RCC 7860 (cell line): ENCODE data around the gene RPS6KA2.

Experiments
- DNase-seq: peaks from one replicate; pipeline ENCODE4 v3.0.0-alpha.2; 2015; ENCODE audit warnings: low spot score
- FAIRE-seq: peaks from 2 replicates; lab custom pipeline; 2012; peaks lifted over from hg19 to GRCh38; lab: Jason Lieb, UNC

Gene RPS6KA2

GRCh38 chr6:166617359-166617758, 9.7 kb downstream of the RPS6KA2 start:
- DNase-seq (no peak), FAIRE-seq (no peak)

GRCh38 chr6:166616261-166617238, 10.5 kb downstream of the RPS6KA2 start:
- DNase-seq: no peak
- FAIRE-seq: no peak

- no peak for FAIRE-seq
Measured at GRCh38 chr6:166615059-166615770, 11.8 kb downstream of the RPS6KA2 start.

GRCh38 chr6:166614589-166614988, 12.5 kb downstream of the RPS6KA2 start:
- DNase-seq (no peak), FAIRE-seq (no peak)

More at GRCh38 chr6:166615059-166615770, 11.8 kb downstream of the RPS6KA2 start:
- no peak for DNase-seq

GRCh38 chr6:166614171-166614583, 12.9 kb downstream of the RPS6KA2 start:
- DNase-seq: no peak
- FAIRE-seq: no peak

- FAIRE-seq: no peak
Measured at GRCh38 chr6:166613027-166613426, 14.0 kb downstream of the RPS6KA2 start.

GRCh38 chr6:166612471-166612881, 14.6 kb downstream of the RPS6KA2 start:
- no peak for DNase-seq
- no peak for FAIRE-seq

More at GRCh38 chr6:166613027-166613426, 14.0 kb downstream of the RPS6KA2 start:
- no peak for DNase-seq

- no peak for DNase-seq
- FAIRE-seq: no peak
Measured at GRCh38 chr6:166611631-166612030, 15.4 kb downstream of the RPS6KA2 start.

GRCh38 chr6:166610069-166610468, 17.0 kb downstream of the RPS6KA2 start:
- DNase-seq (no peak), FAIRE-seq (no peak)

- no peak for FAIRE-seq
- no peak for DNase-seq
Measured at GRCh38 chr6:166608774-166609173, 18.3 kb downstream of the RPS6KA2 start.

GRCh38 chr6:166605752-166606151, 21.3 kb downstream of the RPS6KA2 start:
- no peak for FAIRE-seq

GRCh38 chr6:166604911-166605310, 22.1 kb downstream of the RPS6KA2 start:
- FAIRE-seq (no peak), DNase-seq (no peak)

More at GRCh38 chr6:166605752-166606151, 21.3 kb downstream of the RPS6KA2 start:
- DNase-seq: no peak

- DNase-seq (no peak), FAIRE-seq (no peak)
Measured at GRCh38 chr6:166604328-166604727, 22.7 kb downstream of the RPS6KA2 start.

GRCh38 chr6:166603043-166603690, 23.9 kb downstream of the RPS6KA2 start:
- no peak for FAIRE-seq

GRCh38 chr6:166601956-166602355, 25.1 kb downstream of the RPS6KA2 start:
- no peak for FAIRE-seq
- no peak for DNase-seq

More at GRCh38 chr6:166603043-166603690, 23.9 kb downstream of the RPS6KA2 start:
- no peak for DNase-seq

GRCh38 chr6:166600931-166601330, 26.1 kb downstream of the RPS6KA2 start:
- DNase-seq (no peak), FAIRE-seq (no peak)

- DNase-seq (no peak), FAIRE-seq (no peak)
Measured at GRCh38 chr6:166599205-166599604, 27.8 kb downstream of the RPS6KA2 start.

GRCh38 chr6:166598441-166599138, 28.5 kb downstream of the RPS6KA2 start:
- no peak for FAIRE-seq
- peak; percentile 16 for DNase-seq

- FAIRE-seq: no peak
- DNase-seq: no peak
Measured at GRCh38 chr6:166597711-166598440, 29.2 kb downstream of the RPS6KA2 start.
